Effector memory CD8-positive, alpha-beta T cell (primary cell): ENCODE results near the gene SLC35A3.
A peak's percentile ranks its signal among the peaks of the same experiment; 100 is the strongest.
"Not testable (repeated sequence)": the region's sequence is repeated elsewhere in the genome, so short reads cannot be mapped to it uniquely, and the experiment has no call there.

Source experiments
- ATAC-seq: fragments of 150-1000 bp; cut with Tn5 transposase; replicated peaks from 2 replicates; pipeline ENCODE4 v1.10.0; 2021; ENCODE audit warnings: mild to moderate bottlenecking, moderate library complexity
- DNase-seq, 3 experiments: peaks; one replicate each; pipeline ENCODE4 v3.0.0; 2021
- H3K27ac Mint-ChIP-seq, 2 donors: one replicate each; pipeline ENCODE4 v1.8.0; 2022; ENCODE audit warnings: mild to moderate bottlenecking in 2 of 2, mixed read lengths in 2 of 2, moderate library complexity in 2 of 2
- H3K27me3 Mint-ChIP-seq, 2 donors: one replicate each; pipeline ENCODE4 v1.8.0; 2022; ENCODE audit warnings: mixed read lengths in 2 of 2
- H3K36me3 Mint-ChIP-seq: one replicate; pipeline ENCODE4 v1.8.0; 2022; ENCODE audit warnings: mild to moderate bottlenecking, moderate library complexity, mixed read lengths; ENCODE audit not compliant: insufficient read depth
- H3K4me1 Mint-ChIP-seq, 2 donors: one replicate each; pipeline ENCODE4 v1.8.0; 2022; ENCODE audit warnings: low read depth in 2 of 2, mixed read lengths in 2 of 2
- H3K4me3 Mint-ChIP-seq, 2 donors: one replicate each; pipeline ENCODE4 v1.8.0; 2022; ENCODE audit warnings: mild to moderate bottlenecking in 2 of 2, mixed read lengths in 2 of 2, moderate library complexity in 2 of 2
- H3K9me3 Mint-ChIP-seq, 2 donors: one replicate each; pipeline ENCODE4 v1.8.0; 2022; ENCODE audit warnings: mixed read lengths in 2 of 2

The SLC35A3 gene

GRCh38 chr1:99960260-99960659, 9.5 kb upstream of the SLC35A3 start:
- not testable (repeated sequence) for H3K4me1 Mint-ChIP-seq, H3K9me3 Mint-ChIP-seq, DNase-seq, ATAC-seq, H3K4me3 Mint-ChIP-seq, H3K27ac Mint-ChIP-seq, H3K27me3 Mint-ChIP-seq, H3K36me3 Mint-ChIP-seq

DNA sequence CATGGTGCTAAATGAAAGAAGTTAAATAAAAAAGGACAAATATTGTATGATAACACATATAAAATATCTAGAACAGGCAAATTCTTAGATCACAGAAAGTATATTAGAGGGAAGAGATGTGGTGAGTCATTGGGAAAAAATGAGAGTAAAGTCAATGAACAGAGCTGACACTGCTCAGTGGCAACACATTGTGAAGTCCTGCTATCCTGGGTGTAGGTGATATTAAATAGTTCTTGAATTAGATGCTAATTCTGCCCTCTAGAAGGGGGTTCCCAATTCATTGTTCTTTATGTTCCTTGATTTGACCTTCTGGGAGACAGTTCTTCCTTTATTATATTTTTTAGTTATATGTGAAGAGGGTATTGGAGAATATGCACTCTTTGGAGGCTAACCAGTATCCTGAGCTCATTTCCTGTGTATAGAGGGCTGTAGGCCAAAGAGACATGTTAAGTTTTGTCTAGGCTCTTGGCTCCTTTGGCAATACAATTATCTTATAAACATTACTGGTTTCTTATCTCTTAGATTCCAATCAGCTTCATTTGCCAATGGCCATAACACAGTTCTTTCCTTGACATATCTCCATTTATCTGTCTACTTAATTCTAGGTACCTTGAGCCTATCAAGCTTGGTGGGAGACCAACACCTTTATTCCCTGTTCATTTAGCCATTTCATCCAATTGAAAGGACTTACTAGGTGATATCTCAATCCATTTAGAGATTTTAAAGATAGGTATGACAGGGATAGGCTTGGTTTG, 6.6 kb upstream of the SLC35A3 start:
- Mint-ChIP-seq H3K27ac (no peak overlapping the region), H3K4me1 (peaks cover 0 to 1% of the 10 kb centered on the region in 2 donors), H3K36me3 (peaks cover 4% of the 10 kb centered on the region), H3K9me3 (no peaks in the 10 kb centered on the region), H3K27me3 (no peaks in the 10 kb centered on the region), H3K4me3 (no peak overlapping the region)
- ATAC-seq (no peak), DNase-seq (no peak)

- DNase-seq (no peak), ATAC-seq (no peak)
- H3K27me3 Mint-ChIP-seq = no peaks in the 10 kb centered on the region
- no peaks in the 10 kb centered on the region for H3K9me3 Mint-ChIP-seq
- H3K4me1 Mint-ChIP-seq = peaks cover 7 to 9% of the 10 kb centered on the region in 2 donors
- no peak overlapping the region for H3K4me3 Mint-ChIP-seq
- peaks cover 7% of the 10 kb centered on the region for H3K36me3 Mint-ChIP-seq
- no peak overlapping the region for H3K27ac Mint-ChIP-seq
Measured at GRCh38 chr1:99964806-99965205, 5.0 kb upstream of the SLC35A3 start.

- peaks cover 14 to 17% of the 10 kb centered on the region in 2 donors for H3K4me1 Mint-ChIP-seq
- H3K9me3 Mint-ChIP-seq = no peaks in the 10 kb centered on the region
- DNase-seq (no peak), ATAC-seq (no peak)
- no peak overlapping the region for H3K4me3 Mint-ChIP-seq
- peaks cover 13% of the 10 kb centered on the region for H3K36me3 Mint-ChIP-seq
- no peak overlapping the region for H3K27ac Mint-ChIP-seq
- no peaks in the 10 kb centered on the region for H3K27me3 Mint-ChIP-seq
Measured at GRCh38 chr1:99965646-99966375, 4.0 kb upstream of the SLC35A3 start.

DNA sequence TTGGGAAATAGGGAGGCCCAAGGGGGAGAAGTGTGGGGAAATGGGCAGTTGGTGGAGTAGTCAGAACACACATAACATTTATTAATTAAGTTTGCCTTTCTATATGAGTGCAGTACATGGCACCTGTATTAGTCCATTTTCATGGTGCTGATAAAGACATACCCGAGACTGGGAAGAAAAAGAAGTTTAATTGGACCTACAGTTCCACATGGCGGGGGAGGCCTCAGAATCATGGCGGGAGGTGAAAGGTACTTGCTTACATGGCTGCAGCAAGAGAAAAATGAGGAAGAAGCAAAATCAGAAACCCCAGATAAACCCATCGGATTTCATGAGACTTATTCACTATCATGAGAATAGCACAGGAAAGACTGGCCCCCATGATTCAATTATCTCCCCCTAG, 1.6 kb upstream of the SLC35A3 start:
- Mint-ChIP-seq H3K9me3 (no peaks in the 10 kb centered on the region), H3K4me3 (peak overlapping the region; percentile 60 to 98), H3K36me3 (peaks cover 18% of the 10 kb centered on the region), H3K27me3 (no peaks in the 10 kb centered on the region), H3K27ac (peak overlapping the region in 1 of 2 donors; percentile 71), H3K4me1 (peaks cover 20 to 23% of the 10 kb centered on the region in 2 donors)
- DNase-seq (no peak), ATAC-seq (no peak)

- no peak for DNase-seq
- H3K9me3 Mint-ChIP-seq = no peaks in the 10 kb centered on the region
- peak overlapping the region; percentile 98 for H3K4me3 Mint-ChIP-seq
- peaks cover 20 to 23% of the 10 kb centered on the region in 2 donors for H3K4me1 Mint-ChIP-seq
- H3K27me3 Mint-ChIP-seq = no peaks in the 10 kb centered on the region
- peaks cover 18% of the 10 kb centered on the region for H3K36me3 Mint-ChIP-seq
- peak; percentile 7 for ATAC-seq
- H3K27ac Mint-ChIP-seq = peak overlapping the region; percentile 92 to 97
Measured at GRCh38 chr1:99969260-99969728, 502 bp upstream of the SLC35A3 start.

DNA sequence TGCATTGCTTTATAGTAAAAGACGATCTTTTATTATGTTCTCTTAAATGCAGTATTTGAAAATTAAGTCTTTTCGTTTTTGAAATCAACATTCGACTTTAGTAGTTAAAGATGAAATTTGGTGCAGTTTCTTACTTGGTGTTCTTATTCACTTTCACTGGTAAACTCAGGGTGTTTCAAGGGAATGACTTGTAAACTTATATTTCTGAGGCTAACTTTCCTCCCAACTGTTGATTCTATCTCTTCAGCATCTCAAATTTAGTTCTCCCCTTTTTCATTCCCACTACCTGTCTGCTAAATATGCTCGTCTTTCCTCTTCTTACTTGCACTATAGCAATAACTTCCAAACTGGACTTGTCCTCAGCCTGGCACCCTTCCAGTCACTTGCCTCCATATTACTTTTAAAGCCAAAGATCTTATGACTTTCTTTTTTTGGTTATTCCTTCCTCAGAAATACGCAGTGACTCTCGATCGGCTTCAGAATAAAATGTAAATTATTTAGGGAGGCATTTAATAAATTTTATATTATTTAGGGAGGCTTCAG, 988 bp downstream of the SLC35A3 start:
- DNase-seq (no peak), ATAC-seq (no peak)
- Mint-ChIP-seq H3K27me3 (no peaks in the 10 kb centered on the region), H3K27ac (peak overlapping the region; percentile 92 to 97), H3K9me3 (no peaks in the 10 kb centered on the region), H3K36me3 (peaks cover 24% of the 10 kb centered on the region), H3K4me3 (peak overlapping the region; percentile 98), H3K4me1 (peaks cover 25 to 26% of the 10 kb centered on the region in 2 donors)

DNA sequence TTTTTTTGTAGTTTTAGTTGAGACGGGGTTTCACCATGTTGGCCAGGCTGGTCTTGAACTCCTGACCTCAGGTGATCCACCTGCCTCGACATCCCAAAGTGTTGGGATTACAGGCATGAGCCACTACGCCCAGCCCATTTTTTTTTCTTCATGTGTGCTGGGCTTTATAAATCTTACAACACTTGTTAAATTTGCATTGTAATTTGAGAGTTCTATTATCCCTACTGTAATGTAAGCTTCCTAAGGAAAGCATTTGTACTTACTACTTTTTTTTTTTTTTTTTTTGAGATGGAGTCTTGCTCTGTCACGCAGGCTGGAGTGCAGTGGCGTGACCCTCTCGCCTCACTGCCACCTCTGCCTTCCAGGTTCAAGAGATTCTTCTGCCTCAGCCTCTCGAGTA, 2.3 kb downstream of the SLC35A3 start:
- not testable (repeated sequence) for H3K27me3 Mint-ChIP-seq, ATAC-seq, DNase-seq, H3K9me3 Mint-ChIP-seq
- Mint-ChIP-seq H3K4me1 (peaks cover 25 to 33% of the 10 kb centered on the region in 2 donors), H3K27ac (peak overlapping the region; percentile 11 to 26), H3K4me3 (peak overlapping the region; percentile 65 to 66), H3K36me3 (peaks cover 24% of the 10 kb centered on the region)

- no peak overlapping the region for H3K27ac Mint-ChIP-seq
- DNase-seq (no peak), ATAC-seq (no peak)
- H3K9me3 Mint-ChIP-seq = no peaks in the 10 kb centered on the region
- no peaks in the 10 kb centered on the region for H3K27me3 Mint-ChIP-seq
- H3K4me1 Mint-ChIP-seq = peaks cover 13 to 33% of the 10 kb centered on the region in 2 donors
- H3K36me3 Mint-ChIP-seq = peaks cover 11% of the 10 kb centered on the region
- no peak overlapping the region for H3K4me3 Mint-ChIP-seq
Measured at GRCh38 chr1:99975529-99975928, 5.7 kb downstream of the SLC35A3 start.

DNA sequence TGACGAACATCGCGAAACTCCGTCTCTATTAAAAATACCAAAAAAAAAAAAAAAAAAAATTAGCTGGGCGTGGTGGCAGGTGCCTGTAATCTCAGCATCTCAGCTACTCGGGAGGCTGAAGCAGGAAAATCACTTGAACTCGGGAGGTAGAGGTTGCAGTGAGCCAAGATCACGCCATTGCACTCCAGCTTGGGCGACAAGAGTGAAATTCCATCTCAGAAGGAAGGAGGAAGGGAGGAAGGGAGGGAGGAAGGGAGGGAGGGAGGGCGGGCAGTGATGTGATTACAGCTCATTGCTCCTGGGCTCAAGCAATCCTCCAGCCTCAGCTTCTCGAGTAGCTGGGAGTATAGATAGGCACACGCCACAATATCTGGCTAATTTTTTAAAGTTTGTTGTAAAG, 7.5 kb downstream of the SLC35A3 start:
- not testable (repeated sequence) for H3K9me3 Mint-ChIP-seq, H3K4me3 Mint-ChIP-seq, H3K27me3 Mint-ChIP-seq, H3K36me3 Mint-ChIP-seq, ATAC-seq, DNase-seq, H3K27ac Mint-ChIP-seq
- peaks cover 2 to 32% of the 10 kb centered on the region in 2 donors for H3K4me1 Mint-ChIP-seq

DNA sequence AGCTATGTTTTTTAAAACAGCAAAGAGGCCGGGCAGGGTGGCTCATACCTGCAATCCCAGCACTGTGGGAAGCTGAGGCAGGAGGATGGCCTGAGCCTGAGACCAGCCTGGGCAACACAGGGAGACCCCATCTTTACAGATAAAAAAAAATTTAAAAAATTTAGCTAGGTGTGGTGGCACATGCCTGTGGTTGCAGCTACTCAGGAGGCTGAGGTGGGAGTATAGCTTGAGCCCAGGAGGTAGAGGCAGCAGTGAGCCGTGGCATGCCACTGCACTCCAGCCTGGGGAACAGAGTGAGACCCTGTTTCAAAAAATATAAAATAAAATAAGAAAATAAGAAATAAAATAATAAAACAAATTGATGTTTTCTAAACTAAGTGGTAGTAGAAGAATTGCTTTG, 8.4 kb downstream of the SLC35A3 start:
- no peak for DNase-seq
- H3K4me3 Mint-ChIP-seq = no peak overlapping the region
- no peak for ATAC-seq
- H3K27me3 Mint-ChIP-seq = no peaks in the 10 kb centered on the region
- H3K4me1 Mint-ChIP-seq = peaks cover 2 to 32% of the 10 kb centered on the region in 2 donors
- no peaks in the 10 kb centered on the region for H3K9me3 Mint-ChIP-seq
- peaks cover 7% of the 10 kb centered on the region for H3K36me3 Mint-ChIP-seq
- H3K27ac Mint-ChIP-seq = no peak overlapping the region

DNA sequence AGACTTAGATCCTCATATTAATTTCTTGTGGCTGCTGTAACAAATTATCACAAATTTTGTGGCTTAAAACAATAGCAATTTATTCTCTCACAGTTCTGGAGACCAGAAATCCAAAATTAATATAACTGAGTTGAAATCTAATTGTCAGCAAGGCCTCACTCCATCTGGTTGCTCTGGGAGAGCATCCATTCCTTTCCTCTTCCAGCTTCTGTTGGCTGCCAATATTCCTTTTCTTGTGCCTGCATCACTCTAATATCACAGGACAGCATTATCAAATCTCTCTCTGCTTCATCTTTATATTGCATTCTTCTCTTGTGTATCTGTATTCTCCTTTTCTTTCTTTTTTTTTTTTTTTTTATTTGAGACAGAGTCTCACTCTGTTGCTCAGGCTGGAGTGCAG, 9.3 kb downstream of the SLC35A3 start:
- no peak overlapping the region for H3K27ac Mint-ChIP-seq
- H3K36me3 Mint-ChIP-seq = peaks cover 9% of the 10 kb centered on the region
- DNase-seq = no peak
- H3K9me3 Mint-ChIP-seq = no peaks in the 10 kb centered on the region
- H3K4me3 Mint-ChIP-seq = no peak overlapping the region
- H3K27me3 Mint-ChIP-seq = no peaks in the 10 kb centered on the region
- peaks cover 2 to 32% of the 10 kb centered on the region in 2 donors for H3K4me1 Mint-ChIP-seq
- ATAC-seq = no peak

DNA sequence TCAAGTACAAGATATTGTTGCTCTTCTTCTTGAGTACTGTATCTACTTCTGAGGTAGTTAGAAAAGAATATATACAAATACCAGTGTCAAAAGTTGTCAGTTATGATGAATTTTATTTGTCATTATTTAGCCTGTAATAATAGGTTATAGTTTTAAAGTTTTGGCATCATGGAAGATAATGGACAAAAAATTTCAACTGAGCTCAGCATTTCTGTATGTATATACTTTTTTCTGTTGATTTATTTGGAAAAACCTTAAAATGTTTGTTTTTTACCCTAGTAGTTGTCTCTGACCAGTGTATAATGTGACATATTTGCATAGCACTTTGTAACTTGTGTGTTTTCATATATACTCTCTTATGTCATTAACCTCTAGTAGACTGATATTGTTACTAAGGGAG, 11.1 kb downstream of the SLC35A3 start:
- peaks cover 3% of the 10 kb centered on the region for H3K36me3 Mint-ChIP-seq
- H3K4me3 Mint-ChIP-seq = no peak overlapping the region
- peaks cover 7 to 39% of the 10 kb centered on the region in 2 donors for H3K4me1 Mint-ChIP-seq
- H3K27ac Mint-ChIP-seq = no peak overlapping the region
- ATAC-seq (no peak), DNase-seq (no peak)
- H3K27me3 Mint-ChIP-seq = no peaks in the 10 kb centered on the region
- H3K9me3 Mint-ChIP-seq = no peaks in the 10 kb centered on the region
